GM21360 (cell line): Measurements from ENCODE around the gene ZNF415.
"Not testable (repeated sequence)": the region's sequence is repeated elsewhere in the genome, so short reads cannot be mapped to it uniquely, and the experiment has no call there.

Experiments
- ATAC-seq: cut with Tn5 transposase; IDR thresholded peaks from one replicate; pipeline ENCODE4 v1.9.1; 2021; ENCODE audit warnings: mild to moderate bottlenecking, moderate library complexity; ENCODE audit not compliant: unreplicated experiment

ZNF415 gene

DNA sequence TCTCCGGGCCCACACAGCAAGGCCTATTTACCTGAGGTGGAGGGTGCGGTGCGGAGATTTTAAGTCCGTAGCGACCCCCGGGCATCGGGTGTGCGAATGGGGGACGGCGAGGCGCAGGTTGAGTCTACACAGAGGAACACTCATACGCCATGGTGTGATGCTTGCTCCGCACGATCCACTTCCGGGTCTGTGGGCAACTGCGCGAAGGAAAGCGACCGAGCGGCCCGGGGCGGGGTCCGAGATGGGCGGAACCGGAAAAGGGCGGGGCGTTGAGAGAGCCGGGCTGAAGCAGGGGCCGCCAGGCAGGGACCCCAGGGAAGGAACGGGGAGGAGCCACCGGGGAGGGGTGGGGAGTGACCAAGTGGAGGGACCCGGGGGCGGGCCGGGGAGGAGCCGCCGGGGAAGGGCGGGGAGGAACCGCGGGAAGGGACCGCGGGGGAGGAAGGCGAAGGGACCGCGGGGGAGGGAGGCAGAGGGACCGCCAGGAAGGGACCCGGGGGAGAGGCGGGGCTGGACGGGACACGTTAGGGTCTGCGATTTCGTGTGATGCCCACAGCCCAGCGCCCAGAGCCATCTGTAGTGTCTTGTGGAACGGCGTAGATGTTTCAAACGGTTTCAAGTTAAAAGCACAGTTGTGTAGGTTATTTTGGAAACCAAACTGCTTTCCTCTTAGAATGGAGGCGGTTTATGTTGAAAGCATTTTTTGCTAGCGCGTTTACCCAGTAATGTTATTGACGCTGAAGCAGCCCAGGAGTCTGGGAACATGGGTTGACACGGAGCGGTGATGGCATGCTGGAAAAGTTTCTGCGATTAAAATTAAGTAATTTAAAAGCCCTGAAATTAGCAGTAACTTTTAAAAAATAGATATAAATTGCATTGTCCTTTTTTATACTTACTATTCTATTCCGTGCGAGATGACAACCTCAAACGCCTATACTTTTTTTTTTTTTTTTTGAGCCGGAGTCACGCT, 29.2 kb downstream of the ZNF415 start, which contains the start of gene ZNF160:
Gene ZNF160, minus strand, starts transcription at position 189 of the 970 bp plus-strand sequence. CDS start 17,146 bp downstream, outside the sequence.
- peak; percentile 92 for ATAC-seq

DNA sequence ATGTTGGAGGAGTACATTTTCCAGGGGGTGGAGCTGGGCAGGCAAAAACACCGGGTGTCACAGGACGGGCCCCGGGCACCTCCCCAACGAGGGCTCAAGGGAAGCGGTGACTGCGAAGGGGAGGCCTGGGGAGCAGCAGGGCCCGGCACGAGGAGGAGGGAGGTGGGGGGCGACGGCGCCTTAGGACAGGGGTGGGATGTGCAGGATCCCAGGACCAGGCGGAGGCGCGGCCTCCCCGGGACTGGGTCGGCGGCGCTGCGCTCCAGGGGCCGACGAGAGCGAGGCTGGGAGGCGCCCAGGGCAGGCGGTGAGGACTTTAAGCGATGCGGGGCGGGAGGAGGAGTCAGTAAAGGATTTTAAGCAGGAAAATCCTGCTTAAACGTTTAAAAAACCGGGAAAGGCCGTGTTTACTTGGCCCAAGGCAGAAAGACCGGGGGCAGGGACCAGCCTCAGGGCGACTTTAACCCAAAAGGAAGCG, 29.9 kb downstream of the ZNF415 start:
- no peak for ATAC-seq

GRCh38 chr19:53102206-53102755, 30.4 kb downstream of the ZNF415 start:
- ATAC-seq, result no peak

- ATAC-seq, result no peak
Measured at GRCh38 chr19:53101518-53101917, 31.2 kb downstream of the ZNF415 start.

- not testable (repeated sequence) for ATAC-seq
Measured at GRCh38 chr19:53098570-53098969, 34.1 kb downstream of the ZNF415 start.

- not testable (repeated sequence) for ATAC-seq
Measured at GRCh38 chr19:53096982-53097690, 35.6 kb downstream of the ZNF415 start.

DNA sequence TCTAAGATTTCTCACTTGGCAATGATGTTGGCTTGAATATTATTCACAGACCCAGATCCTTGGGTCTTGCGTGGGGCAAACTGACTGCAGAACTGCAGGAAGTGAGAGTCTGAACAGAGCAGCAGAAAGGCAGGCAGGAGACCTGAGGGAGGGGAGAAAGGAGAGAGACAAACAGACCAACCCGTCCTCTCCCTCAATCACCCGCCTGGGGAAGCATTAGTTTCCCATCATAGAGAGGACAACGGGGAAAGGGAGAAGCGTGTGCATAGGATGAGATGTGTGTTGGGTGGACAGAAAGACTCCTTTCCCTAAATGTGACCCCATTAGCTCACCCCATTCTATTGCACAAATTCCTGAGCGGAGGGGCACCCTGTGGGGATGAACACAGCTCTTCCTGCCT, 36.1 kb downstream of the ZNF415 start:
- ATAC-seq, result not testable (repeated sequence)

DNA sequence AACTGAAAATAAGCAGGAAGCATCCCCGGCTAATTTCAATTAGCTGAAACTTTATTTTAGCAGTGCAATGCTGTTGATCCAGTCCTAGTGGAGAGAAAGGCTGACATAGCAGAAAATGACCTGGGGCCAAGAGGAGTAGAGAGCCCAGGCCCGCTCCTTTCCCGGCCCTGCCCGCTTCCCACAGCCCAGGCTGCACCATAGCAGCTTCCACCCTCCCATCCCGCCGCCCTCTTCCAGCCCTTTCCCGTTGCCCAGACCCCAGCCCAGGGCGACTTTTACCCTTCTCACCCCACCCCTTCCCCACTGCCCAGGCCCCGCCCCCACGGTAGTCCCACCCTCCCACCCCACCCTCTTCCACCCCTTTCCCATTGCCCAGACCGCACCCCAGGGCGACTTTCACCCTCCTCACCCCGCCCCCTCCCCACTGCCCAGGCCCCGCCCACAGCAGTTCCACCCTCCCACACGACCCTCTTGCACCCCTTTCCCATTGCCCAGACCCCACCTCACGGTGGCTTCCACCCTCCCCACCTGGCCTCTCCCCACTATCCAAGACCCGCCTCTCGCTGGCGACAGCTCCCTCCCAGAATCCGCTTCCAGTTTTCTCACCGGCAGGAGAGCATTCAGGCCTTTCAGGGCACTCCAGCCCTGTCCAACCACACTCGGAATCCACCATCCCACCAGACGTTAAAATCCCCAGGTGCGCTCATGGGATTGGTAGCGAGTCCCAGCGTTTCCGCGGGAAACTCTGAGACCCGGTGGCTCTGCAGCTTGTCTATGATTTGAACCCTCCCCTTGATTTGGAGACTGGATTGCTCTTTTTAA, 37.7 kb downstream of the ZNF415 start:
- ATAC-seq, result no peak

- ATAC-seq, result no peak
Measured at GRCh38 chr19:53092723-53093122, 40.0 kb downstream of the ZNF415 start.

DNA sequence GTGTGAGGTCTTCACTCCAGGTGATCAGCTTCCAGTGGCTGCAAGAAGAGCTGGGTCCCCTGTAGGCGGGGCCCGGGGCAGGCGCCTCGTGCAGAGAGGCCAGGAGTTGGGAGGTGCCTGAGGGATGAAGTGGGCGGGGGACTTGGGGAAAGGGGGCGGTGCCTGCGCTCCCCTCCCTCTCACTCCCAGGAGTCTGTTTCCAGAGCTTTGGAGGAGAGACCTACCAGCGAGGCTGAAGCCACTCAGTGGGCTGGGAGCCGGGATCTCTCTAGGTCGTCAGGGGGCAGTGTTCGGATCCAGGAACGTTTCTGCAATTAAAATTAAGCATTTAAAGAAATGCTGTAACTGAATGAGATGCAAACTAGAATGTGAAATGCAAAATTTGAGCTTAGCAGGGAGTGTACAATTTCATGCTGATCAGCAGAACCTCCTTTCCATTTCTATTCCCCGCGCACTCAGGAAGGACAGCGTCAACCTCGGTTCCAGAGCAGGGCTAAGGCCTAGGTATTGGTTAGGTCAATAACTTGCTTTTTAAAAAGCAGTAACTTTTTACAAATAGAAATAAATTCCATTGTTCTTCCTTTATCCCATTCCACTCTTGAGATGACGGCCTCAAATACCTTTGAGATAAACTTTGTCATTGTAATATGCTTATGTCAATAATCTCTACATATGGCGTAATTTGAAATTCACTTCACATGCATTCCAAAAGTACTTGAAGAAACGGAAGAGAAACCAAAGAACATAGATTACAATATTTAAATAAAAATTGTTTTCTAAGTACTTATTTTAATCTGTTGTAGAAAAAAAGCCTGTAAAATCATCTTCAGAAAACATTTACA, 41.1 kb downstream of the ZNF415 start:
- ATAC-seq, result no peak

DNA sequence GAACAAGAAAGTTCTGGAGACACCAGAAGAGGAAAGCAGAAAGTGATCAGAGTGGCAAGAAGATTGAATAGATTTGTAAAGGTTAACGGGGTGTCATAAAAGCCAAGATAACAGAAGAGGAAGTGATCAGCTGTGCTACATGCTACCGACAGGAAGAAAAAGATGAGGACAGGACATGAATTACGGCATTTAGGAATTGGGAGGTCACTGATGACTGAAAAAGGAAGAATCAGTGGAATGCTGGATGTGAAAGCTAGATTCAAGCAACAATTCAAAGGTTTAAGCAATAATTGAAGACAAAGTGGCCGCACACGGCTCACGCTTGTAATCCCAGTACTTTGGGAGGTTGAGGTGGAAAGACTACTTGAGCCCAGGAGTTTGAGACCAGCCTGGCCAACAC, 44.6 kb downstream of the ZNF415 start:
- ATAC-seq, result no peak

- ATAC-seq, result no peak
Measured at GRCh38 chr19:53086949-53087348, 45.8 kb downstream of the ZNF415 start.

DNA sequence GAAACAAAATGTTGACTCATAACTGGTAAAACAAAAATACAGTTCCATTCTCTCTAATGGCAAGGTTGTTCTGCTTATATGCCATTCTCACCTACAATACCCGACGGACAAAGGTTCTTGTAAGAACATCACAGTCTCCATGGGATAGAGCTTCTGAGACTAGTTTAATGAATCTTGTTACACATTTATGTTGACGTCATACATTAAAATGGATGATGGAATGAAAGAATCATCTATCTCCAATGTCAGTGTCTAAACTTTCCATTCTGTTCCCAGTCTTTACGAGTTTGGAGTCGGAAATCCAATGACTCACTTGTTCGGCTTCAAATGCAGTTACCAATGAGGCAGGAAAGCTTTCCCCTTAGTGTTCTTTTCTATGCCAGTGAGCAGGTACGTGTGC, 47.2 kb downstream of the ZNF415 start:
- no peak for ATAC-seq

GRCh38 chr19:53082929-53083328, 49.8 kb downstream of the ZNF415 start:
- no peak for ATAC-seq

DNA sequence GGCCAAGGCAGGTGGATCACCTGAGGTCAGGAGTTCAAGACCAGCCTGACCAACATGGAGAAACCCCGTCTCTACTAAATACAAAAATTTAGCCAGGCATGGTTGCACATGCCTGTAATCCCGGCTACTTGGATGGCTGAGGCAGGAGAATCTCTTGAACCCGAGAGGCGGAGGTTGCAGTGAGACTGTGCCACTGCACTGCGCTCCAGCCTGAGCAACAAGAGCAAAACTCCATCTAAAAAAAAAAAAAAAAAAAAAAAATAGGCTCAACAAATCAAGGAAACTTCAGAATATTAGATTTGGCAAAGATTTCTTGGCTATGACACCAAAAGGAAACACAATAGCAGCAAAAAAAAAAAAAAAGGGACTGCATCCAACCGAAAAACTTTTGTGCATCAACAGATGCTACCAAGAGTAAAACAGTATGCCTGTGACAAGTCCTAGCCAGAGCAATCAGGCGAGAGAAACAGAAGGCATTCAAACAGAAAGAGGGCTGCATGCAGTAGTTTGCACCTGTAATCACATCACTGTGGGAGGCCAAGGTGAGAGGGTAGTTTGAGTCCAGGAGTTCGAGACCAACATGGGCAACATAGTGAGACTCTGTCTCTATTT, 53.3 kb downstream of the ZNF415 start:
- no peak for ATAC-seq

- no peak for ATAC-seq
Measured at GRCh38 chr19:53078668-53079067, 54.0 kb downstream of the ZNF415 start.

DNA sequence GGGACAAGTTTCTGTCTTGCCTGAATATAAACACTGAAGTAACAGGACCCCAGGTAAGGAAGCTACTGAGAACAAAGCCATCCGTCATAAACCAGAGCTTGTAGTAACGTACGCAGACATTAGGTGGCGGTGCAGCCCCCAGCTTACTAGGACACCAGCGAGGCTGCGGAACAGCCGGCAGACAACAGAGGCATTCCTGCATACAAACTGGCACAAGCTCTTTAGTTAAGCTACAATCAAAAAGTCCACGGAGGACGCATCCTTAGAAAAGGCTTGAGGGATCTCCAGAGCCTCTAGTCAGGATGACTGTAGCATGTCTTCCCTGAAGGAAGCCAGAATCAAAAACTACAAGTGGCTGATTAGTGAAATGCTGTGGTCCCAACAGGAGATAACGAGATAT, 55.7 kb downstream of the ZNF415 start:
- ATAC-seq, result no peak

GRCh38 chr19:53068834-53069233, 63.9 kb downstream of the ZNF415 start:
- ATAC-seq, result no peak

- ATAC-seq, result no peak
Measured at GRCh38 chr19:53068199-53068598, 64.5 kb downstream of the ZNF415 start.
